Hematopoietic multipotent progenitor cell treated with erythropoietin and hydrocortisone succinate and interleukin-3 and kit ligand, for 8 days (in vitro differentiated cells): Measurements from ENCODE around the gene ARF1.
A peak's percentile ranks its signal among the peaks of the same experiment; 100 is the strongest.
"Not testable (repeated sequence)": the region's sequence is repeated elsewhere in the genome, so short reads cannot be mapped to it uniquely, and the experiment has no call there.

Experiments used
- DNase-seq: peaks from one replicate; pipeline ENCODE4 v3.0.0-alpha.2; 2015

The ARF1 gene

DNA sequence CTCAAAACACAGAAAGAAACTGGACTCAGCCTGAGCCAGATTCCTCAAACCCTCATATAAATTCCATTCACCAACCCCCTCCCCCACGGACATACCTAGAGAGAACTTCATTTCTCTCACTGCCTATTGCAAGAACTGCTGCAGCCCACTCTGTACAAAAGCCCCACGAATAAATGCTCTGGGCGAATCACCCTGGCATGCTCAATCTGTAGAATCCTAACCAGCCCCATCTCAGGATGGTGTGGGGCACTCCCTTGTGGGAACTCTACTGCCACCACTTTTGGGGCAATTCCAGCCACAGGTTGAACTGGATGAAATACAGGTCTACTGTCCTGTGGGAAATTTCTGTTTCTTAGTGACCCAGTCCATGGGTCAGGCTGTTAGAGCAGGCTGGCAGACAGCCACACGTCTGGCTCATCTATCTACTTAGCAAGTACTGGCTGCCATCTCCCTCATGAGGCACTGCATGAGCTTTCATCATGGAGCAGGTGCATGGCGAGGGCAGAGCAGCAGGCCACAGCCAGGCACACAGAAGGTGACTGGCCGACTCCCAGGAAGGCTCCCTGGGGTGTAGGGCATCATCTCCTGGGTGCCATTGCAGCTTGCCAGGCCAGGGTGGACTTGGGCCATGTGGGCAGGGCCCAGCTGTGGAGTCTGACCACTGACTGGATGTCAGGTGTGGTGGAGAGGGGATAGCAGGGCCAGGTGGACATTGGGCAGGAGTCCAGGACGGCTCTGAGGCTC, 22.2 kb downstream of the ARF1 start:
- DNase-seq, result no peak

GRCh38 chr1:228105270-228105995, 22.9 kb downstream of the ARF1 start:
- no peak for DNase-seq

- no peak for DNase-seq
Observed at GRCh38 chr1:228105996-228106799, 23.7 kb downstream of the ARF1 start.

DNA sequence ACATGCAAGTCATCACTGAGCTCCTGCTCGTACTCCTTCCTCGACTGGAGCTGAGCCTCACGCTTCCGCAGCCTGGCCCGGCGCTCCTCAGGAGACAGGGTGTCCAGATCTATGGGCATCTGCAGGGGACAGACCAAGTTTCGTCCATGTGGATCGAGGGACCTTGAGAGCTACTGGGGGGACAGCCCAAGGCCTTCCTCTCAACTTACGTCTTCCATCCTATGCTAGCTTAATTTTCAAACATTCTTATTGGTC, 24.2 kb downstream of the ARF1 start:
- DNase-seq, result no peak

DNA sequence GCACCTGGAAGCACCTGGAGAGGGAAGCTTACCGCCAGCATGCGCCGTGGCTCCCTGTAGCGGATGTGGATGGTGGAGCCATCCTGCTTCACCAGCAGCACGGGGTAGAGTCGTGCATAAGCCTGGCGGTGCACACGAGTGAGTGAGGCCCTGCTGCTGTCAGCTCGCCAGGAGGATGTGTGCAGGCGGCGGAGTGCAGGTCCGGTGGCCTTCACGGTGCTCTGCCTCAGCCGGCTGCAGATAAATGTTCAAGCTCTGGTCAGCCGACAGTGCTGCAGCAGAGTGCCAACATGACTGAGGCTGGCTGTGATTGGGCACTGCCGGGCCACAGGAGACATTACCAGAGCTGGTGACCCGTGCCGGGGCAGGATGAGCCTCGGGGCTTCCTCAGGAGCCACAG, 25.1 kb downstream of the ARF1 start:
- no peak for DNase-seq

DNA sequence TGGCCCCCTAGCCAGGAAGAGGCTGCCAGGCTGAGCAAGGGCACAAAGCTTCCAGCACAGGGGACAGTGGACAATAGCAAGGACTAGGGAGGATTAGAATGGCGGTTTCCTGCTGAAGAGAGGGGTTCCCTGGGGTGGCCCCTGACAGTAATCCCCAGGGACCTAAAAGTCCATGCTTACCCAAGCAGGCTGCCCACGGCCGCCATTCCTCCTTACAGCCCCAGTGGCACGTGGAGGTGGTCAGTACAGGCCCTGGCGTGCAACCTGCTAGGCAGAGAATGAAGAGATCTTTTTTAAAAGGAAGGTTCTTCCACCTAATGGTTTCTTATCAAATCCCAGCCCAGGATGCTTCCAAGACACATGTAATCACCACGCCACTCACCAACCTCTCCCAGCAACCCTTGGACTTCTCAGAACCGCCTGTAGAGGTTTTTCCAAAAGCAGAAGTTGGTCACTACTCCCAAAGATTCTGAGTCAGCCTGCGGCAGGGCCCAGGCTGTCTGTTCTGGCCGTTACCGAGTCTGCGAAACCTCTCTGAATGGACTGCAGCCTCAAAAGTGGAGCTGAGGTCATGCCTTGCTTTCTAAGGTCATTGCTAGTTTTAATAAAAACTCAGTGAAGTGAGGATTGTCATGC, 25.7 kb downstream of the ARF1 start:
- DNase-seq, result no peak

GRCh38 chr1:228108742-228109072, 26.2 kb downstream of the ARF1 start:
- no peak for DNase-seq

DNA sequence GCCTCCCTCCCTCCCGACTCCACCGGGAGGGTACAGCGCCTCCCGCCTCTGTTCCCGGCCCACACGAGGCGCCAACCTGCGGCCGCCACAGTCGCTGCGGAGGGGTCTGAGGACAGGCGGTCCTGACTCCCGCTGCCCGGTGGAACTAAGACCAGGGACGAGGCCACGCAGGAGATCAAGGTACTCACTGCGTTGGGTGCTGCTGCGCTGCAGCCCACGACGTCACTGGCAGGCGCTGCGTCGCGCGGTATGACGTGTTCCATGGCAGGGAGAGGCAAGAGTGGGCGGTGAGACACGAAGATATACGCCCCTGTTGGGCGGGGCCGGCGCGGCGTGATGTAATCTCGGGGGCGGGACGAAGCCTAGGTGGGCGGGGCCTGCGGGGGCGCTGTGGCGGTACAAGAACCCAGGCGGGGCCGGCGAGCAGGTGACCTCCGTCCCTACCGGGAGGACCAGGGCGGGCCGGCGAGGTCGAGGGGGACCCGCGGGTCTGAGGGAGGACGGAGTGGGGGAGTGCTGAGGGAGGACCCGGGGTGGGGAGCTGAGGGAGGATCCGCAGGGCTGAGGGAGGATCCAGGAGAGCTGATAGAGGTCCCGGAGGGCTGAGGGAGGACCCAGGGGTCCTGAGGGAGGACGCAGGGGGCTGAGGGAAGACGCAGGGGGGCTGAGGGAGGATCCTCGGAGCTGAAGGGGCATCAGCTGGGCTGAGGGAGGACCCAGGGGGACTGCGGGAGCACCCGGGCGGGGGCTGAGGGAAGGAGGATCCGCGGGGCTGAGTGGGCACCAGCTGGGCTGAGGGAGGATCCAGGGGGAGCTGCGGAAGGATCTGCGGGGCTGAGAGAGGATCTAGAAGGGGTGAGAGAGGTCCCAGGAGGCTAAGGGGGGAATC, 26.8 kb downstream of the ARF1 start, which contains the start of gene MRPL55:
MRPL55 (minus strand) TSS at position 227 of the 889 bp plus-strand sequence. CDS start 1,039 bp downstream, outside the sequence.
- peak; percentile 95 for DNase-seq

DNA sequence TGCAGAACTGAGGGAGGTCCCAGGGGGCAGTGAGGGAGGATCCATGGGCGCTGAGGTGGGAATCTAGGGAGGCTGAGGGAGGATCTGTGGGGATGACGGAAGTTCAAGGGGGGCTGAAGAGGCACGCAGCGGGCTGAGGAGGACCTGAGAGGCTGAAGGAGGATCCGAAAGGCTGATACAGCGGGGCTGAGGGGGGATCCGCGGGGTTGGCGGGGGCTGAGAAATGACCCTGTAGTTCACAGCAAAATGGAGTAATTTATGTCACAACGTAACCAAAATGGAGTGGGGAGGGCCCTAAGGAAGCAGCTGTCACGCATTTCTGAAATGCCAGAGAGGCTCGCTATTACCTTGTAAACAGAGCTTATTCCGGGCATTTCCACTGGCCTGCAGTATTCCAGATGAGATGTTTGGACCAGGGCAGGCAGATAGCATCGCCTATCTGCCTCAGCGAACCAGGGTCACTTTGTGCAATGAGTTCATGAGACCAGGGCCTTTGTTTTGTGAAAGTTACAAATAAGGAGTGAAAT, 27.5 kb downstream of the ARF1 start:
- DNase-seq, result no peak

DNA sequence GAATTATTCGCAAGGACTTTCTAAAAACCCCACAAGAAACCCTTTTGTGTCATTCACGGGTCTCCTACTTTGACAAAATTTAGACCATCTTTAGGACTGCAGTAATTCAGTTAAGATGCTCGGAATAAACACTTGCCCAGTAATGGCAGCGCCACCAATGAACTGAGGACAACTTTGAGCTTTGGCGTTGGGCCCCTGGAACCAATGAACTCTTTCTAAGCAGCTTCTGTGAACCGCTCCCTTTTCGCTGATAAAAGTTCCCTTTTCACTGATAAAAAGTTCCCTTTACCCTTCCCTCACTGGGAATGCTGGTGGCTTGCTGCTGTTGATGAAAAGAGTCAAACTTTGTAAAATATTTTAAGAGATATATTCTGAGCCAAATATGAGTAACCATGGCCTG, 28.0 kb downstream of the ARF1 start:
- DNase-seq, result no peak

GRCh38 chr1:228111315-228111714, 28.8 kb downstream of the ARF1 start:
- DNase-seq, result not testable (repeated sequence)

- no peak for DNase-seq
Observed at GRCh38 chr1:228112167-228112566, 29.7 kb downstream of the ARF1 start.

DNA sequence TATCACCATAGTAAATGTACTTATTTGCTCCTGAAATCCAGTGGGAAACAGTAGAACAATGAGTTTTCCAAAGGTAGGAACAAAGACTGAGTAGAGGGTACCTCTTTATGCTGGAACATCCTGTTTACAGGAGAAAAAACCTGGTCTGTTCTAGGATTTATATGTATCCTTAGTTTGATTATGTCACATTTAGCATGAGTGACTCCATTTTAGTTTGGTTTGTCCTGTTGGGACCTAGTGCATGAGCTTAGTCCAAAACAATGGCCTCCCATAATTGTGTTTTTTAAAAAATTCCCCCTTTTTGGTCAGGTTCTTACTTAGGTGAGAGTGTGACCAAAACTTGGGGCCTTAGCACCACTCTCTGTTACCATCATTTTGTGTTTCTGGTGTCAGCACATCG, 30.1 kb downstream of the ARF1 start:
- DNase-seq, result no peak

DNA sequence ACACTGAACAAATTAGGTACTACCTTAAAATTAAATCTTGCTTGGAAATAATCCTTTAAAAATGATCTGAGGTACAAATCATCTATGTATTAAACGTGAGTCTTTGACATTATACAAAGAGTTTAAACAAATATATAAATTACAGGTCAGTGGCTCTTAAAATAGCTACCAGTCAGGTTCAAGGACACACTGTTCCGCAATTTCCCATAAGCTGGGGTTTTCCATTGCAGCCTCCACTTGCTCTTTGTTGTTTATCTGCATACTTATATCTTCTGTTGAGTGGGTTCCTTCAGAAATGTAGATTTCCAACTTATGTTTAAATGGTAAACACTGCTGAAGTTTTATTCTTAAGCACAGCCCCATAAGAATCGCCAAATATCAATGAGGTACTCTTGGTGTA, 32.3 kb downstream of the ARF1 start:
- no peak for DNase-seq

- DNase-seq, result no peak
Observed at GRCh38 chr1:228117335-228117734, 34.8 kb downstream of the ARF1 start.

- DNase-seq, result no peak
Observed at GRCh38 chr1:228118040-228118439, 35.5 kb downstream of the ARF1 start.

- DNase-seq, result no peak
Observed at GRCh38 chr1:228120351-228120750, 37.8 kb downstream of the ARF1 start.

GRCh38 chr1:228120857-228121489, 38.5 kb downstream of the ARF1 start:
- DNase-seq, result no peak

- DNase-seq, result no peak
Observed at GRCh38 chr1:228122921-228123441, 40.5 kb downstream of the ARF1 start.

DNA sequence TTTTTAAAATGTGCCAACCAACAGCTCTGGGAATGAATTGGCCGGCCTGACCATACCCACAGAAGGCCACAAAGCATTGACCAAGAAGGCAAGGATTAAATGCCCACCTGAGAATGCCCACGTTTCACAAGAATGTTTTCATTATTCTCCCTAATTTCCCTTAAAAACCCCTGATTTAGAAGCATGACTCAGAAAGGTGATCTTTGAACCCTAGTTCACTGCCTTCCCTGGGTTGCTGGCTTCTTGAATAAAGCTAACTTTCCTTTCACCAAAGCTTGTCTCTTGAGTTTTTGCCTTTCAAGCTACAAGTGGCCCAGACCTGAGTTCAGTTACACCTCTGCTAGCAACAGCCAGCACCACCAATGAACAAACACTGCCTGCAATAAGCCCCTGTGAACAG, 41.0 kb downstream of the ARF1 start:
- DNase-seq, result no peak

DNA sequence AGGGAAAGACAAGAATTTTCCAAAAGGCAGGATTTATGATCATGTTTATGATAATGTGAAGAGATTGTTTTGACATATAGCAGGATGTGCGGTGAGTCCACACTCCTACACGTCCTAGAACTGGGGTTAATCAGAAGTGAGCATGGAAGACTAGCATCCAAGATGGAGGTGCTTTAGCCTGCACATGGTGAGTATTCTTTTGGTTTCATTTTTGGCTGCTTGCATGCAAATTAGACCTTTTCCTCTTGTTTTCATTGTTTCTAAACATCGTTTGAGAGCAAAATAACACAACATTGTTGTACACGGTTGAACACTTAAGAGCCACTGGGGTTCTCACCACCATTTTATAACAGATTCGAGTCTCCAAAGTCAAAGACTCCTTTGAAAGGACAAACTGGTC, 42.7 kb downstream of the ARF1 start:
- DNase-seq, result no peak
